RWPE1 (cell line): Measurements from ENCODE around the gene NRAP.

ENCODE experiments used
- CTCF ChIA-PET: fragments of 350-600 bp; sonication (Branson Sonifier 250); formaldehyde crosslinking; extraction: SDS; loops from one replicate; lab custom pipeline; 2021; lab: Yijun Ruan, JAX
- POLR2A ChIA-PET: fragments of 400-600 bp; formaldehyde crosslinking; extraction: SDS; loops from one replicate; lab custom pipeline; 2020; ENCODE audit warnings: antibody characterized with exemption; ENCODE audit not compliant: low non-redundant PET; lab: Yijun Ruan, JAX
- DNase-seq: peaks from one replicate; pipeline ENCODE4 v3.0.0; 2012; ENCODE audit warnings: low spot score
- H3K27ac ChIP-seq: fragments of 450-650 bp; 2 replicates; pipeline ENCODE4 v1.5.1; 2017
- CTCF ChIP-seq: fragments of 450-650 bp; conservative IDR thresholded peaks from 2 replicates; pipeline ENCODE4 v1.5.1; 2017; ENCODE audit warnings: low read depth, mild to moderate bottlenecking

Gene NRAP

GRCh38 chr10:113583571-113583970, 80.3 kb downstream of the NRAP start:
- ChIA-PET POLR2A (no interaction called here), CTCF (no interaction called here)
- no peak for DNase-seq
- no peak overlapping the region for H3K27ac ChIP-seq
- TF ChIP-seq CTCF, result no peak

- H3K27ac ChIP-seq, result no peak overlapping the region
- ChIA-PET POLR2A (no interaction called here), CTCF (no interaction called here)
- TF ChIP-seq CTCF, result no peak
- DNase-seq, result no peak
Measured at GRCh38 chr10:113581092-113581491, 82.7 kb downstream of the NRAP start.

GRCh38 chr10:113578773-113579172, 85.1 kb downstream of the NRAP start:
- POLR2A ChIA-PET, result interaction anchor here (0.6 kb wide), 1 partner anchor 226 kb away, joined by 3 read pairs; no protein-coding TSS in a partner anchor
- CTCF ChIA-PET, result interaction anchor here (0.6 kb wide), 2 partner anchors 8 to 474 kb away, joined by 3 read pairs; no protein-coding TSS in a partner anchor

GRCh38 chr10:113576852-113577251, 87.0 kb downstream of the NRAP start:
- H3K27ac ChIP-seq, result no peak overlapping the region
- CTCF ChIA-PET, result no interaction called here
- no peak for TF ChIP-seq CTCF
- peak; percentile 52 for DNase-seq
- POLR2A ChIA-PET, result no interaction called here

More at GRCh38 chr10:113578773-113579172, 85.1 kb downstream of the NRAP start:
- no peak for TF ChIP-seq CTCF
- H3K27ac ChIP-seq, result no peak overlapping the region
- no peak for DNase-seq

GRCh38 chr10:113573368-113573767, 90.5 kb downstream of the NRAP start:
- no peak for DNase-seq
- no peak for TF ChIP-seq CTCF
- POLR2A ChIA-PET, result no interaction called here
- H3K27ac ChIP-seq, result no peak overlapping the region
- CTCF ChIA-PET, result interaction anchor here (2.9 kb wide), 1 partner anchor 10 kb away, joined by 13 read pairs; no protein-coding TSS in a partner anchor

- ChIA-PET CTCF (interaction anchor here (0.7 to 2.9 kb wide), 2 partner anchors 9 to 12 kb away, joined by 3 to 13 read pairs; no protein-coding TSS in a partner anchor), POLR2A (no interaction called here)
- no peak for DNase-seq
- TF ChIP-seq CTCF, result no peak
- H3K27ac ChIP-seq, result no peak overlapping the region
Measured at GRCh38 chr10:113572520-113573290, 91.1 kb downstream of the NRAP start.
